K562 (cell line): Measurements from ENCODE around the gene RBM28. TPM values are rescaled to one million over a fixed set of nuclear protein-coding genes. Genes with fewer than 3 reads are reported as not detected.

Experiments used
- ATF1 ChIP-seq, 2 experiments: fragments of 450-650 bp in 1 of 2; IDR thresholded peaks; 2 replicates each; pipeline ENCODE4 v1.6.1; 2016; ENCODE audit warnings: missing compliant biosample characterization in 1 of 2, missing genetic modification characterization in 1 of 2
- DMBX1 ChIP-seq: fragments of 250-450 bp; sonication (Bioruptor Pico); IDR thresholded peaks from 2 replicates; pipeline ENCODE4 v1.8.0; 2022; ENCODE audit warnings: inconsistent platforms, mild to moderate bottlenecking, moderate library complexity, borderline replicate concordance
- HMBOX1 ChIP-seq: sonication (generic); IDR thresholded peaks from 2 replicates; pipeline ENCODE4 v1.6.1; 2016
- ZNF41 ChIP-seq: fragments of 250-450 bp; sonication (Bioruptor Pico); conservative IDR thresholded peaks from 2 replicates; pipeline ENCODE4 v1.4.0; 2020; ENCODE audit warnings: mild to moderate bottlenecking
- ZNF639 ChIP-seq, 2 experiments: fragments of 200-800 bp in 1 of 2; sonication (Bioruptor generic) in 1 of 2; sonication (generic) in 1 of 2; formaldehyde crosslinking in 1 of 2; IDR thresholded peaks in 1 of 2; conservative IDR thresholded peaks in 1 of 2; 2 replicates each; pipeline versions ENCODE4 v1.5.0 to v1.6.1; 2016 to 2020; ENCODE audit warnings: missing compliant biosample characterization in 1 of 2, missing genetic modification characterization in 1 of 2, missing genetic modification reagents in 1 of 2
- polyA plus RNA-seq, 8 experiments: library from polyadenylated mRNA; depleted of rRNA in 4 of 8; stranded (reverse) in 5 of 8; unstranded in 3 of 8; fragments of >200 nt; fragmentation: Nextera tagmentation in 2 of 8; fragmentation: Illumina TruSeq in 1 of 8; extraction: Ambion mirVana in 2 of 8; extraction: Trizol in 1 of 8; gene quantifications; 2 replicates each; pipeline versions ENCODE4 v1.2.1 to v1.2.3, GENCODE V29; 2011 to 2014; ENCODE audit warnings: inconsistent platforms in 1 of 8, missing spikeins in 1 of 8
- total RNA-seq, 7 experiments: library from RNA; depleted of rRNA in 6 of 7; stranded (reverse); fragments of >200 nt in 6 of 7; fragmentation: Illumina TruSeq in 2 of 7; extraction: Trizol in 2 of 7; gene quantifications; 2 replicates each; pipeline versions ENCODE4 v1.2.1 to v1.2.3, GENCODE V29; 2011 to 2021; ENCODE audit warnings: low replicate concordance in 1 of 7
- TF ChIP-seq, protein P1 (sequence below): fragments of 450-650 bp; IDR thresholded peaks from 2 replicates; pipeline ENCODE4 v1.6.1; 2016; ENCODE audit warnings: mild to moderate bottlenecking, moderate library complexity
- TF ChIP-seq, protein P2 (sequence below), 2 experiments: IDR thresholded peaks; 2 replicates each; pipeline ENCODE4 v1.6.1; 2011; ENCODE audit warnings: borderline replicate concordance in 1 of 2, control low read depth in 1 of 2, low read depth in 1 of 2, low read length in 1 of 2, mild to moderate bottlenecking in 1 of 2, mixed read lengths in 1 of 2, moderate library complexity in 1 of 2; ENCODE audit not compliant: insufficient read depth in 1 of 2, insufficient read length in 1 of 2, poor library complexity in 1 of 2, severe bottlenecking in 1 of 2; ENCODE audit errors: extremely low read depth in 1 of 2
- TF ChIP-seq, protein P3 (sequence below): IDR thresholded peaks from 2 replicates; pipeline ENCODE4 v1.6.1; 2011; ENCODE audit warnings: borderline replicate concordance, low read depth, mild to moderate bottlenecking, moderate library complexity, low read length; ENCODE audit not compliant: insufficient read depth, poor library complexity, severe bottlenecking

Gene RBM28
- total and polyA plus RNA-seq, 9 of the 15 experiments (the other 6 are each of a cell fraction or from before 2014, with no cell fraction given): 65.8 to 213 (median 138) TPM

DNA sequence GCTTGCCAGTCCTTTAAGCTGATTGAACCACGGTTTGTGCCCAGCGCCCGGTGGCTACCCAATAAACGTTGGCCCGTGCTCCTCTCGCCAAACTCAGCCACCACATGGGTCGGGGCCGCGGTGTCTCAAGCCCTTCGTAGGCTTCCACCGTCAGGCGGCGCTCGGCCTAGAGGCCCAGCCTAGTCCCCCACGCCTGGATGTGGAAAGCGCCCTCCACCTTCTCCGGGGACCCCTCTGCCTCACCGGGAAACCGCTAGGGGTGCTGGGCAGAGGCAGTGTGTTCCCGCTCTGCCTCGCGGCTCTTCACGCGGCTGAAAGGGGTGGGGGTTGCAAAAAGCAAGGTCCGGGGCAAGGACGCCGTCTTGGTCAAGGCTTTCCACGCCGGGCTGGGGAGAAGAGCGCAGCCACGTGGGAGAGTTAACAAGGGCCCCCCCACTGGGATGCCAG, 72.9 kb downstream of the RBM28 start (continued):
- TF ChIP-seq, protein P1, sequence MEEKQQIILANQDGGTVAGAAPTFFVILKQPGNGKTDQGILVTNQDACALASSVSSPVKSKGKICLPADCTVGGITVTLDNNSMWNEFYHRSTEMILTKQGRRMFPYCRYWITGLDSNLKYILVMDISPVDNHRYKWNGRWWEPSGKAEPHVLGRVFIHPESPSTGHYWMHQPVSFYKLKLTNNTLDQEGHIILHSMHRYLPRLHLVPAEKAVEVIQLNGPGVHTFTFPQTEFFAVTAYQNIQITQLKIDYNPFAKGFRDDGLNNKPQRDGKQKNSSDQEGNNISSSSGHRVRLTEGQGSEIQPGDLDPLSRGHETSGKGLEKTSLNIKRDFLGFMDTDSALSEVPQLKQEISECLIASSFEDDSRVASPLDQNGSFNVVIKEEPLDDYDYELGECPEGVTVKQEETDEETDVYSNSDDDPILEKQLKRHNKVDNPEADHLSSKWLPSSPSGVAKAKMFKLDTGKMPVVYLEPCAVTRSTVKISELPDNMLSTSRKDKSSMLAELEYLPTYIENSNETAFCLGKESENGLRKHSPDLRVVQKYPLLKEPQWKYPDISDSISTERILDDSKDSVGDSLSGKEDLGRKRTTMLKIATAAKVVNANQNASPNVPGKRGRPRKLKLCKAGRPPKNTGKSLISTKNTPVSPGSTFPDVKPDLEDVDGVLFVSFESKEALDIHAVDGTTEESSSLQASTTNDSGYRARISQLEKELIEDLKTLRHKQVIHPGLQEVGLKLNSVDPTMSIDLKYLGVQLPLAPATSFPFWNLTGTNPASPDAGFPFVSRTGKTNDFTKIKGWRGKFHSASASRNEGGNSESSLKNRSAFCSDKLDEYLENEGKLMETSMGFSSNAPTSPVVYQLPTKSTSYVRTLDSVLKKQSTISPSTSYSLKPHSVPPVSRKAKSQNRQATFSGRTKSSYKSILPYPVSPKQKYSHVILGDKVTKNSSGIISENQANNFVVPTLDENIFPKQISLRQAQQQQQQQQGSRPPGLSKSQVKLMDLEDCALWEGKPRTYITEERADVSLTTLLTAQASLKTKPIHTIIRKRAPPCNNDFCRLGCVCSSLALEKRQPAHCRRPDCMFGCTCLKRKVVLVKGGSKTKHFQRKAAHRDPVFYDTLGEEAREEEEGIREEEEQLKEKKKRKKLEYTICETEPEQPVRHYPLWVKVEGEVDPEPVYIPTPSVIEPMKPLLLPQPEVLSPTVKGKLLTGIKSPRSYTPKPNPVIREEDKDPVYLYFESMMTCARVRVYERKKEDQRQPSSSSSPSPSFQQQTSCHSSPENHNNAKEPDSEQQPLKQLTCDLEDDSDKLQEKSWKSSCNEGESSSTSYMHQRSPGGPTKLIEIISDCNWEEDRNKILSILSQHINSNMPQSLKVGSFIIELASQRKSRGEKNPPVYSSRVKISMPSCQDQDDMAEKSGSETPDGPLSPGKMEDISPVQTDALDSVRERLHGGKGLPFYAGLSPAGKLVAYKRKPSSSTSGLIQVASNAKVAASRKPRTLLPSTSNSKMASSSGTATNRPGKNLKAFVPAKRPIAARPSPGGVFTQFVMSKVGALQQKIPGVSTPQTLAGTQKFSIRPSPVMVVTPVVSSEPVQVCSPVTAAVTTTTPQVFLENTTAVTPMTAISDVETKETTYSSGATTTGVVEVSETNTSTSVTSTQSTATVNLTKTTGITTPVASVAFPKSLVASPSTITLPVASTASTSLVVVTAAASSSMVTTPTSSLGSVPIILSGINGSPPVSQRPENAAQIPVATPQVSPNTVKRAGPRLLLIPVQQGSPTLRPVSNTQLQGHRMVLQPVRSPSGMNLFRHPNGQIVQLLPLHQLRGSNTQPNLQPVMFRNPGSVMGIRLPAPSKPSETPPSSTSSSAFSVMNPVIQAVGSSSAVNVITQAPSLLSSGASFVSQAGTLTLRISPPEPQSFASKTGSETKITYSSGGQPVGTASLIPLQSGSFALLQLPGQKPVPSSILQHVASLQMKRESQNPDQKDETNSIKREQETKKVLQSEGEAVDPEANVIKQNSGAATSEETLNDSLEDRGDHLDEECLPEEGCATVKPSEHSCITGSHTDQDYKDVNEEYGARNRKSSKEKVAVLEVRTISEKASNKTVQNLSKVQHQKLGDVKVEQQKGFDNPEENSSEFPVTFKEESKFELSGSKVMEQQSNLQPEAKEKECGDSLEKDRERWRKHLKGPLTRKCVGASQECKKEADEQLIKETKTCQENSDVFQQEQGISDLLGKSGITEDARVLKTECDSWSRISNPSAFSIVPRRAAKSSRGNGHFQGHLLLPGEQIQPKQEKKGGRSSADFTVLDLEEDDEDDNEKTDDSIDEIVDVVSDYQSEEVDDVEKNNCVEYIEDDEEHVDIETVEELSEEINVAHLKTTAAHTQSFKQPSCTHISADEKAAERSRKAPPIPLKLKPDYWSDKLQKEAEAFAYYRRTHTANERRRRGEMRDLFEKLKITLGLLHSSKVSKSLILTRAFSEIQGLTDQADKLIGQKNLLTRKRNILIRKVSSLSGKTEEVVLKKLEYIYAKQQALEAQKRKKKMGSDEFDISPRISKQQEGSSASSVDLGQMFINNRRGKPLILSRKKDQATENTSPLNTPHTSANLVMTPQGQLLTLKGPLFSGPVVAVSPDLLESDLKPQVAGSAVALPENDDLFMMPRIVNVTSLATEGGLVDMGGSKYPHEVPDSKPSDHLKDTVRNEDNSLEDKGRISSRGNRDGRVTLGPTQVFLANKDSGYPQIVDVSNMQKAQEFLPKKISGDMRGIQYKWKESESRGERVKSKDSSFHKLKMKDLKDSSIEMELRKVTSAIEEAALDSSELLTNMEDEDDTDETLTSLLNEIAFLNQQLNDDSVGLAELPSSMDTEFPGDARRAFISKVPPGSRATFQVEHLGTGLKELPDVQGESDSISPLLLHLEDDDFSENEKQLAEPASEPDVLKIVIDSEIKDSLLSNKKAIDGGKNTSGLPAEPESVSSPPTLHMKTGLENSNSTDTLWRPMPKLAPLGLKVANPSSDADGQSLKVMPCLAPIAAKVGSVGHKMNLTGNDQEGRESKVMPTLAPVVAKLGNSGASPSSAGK: peak; percentile 57
- TF ChIP-seq DMBX1 (CRISPR knock-in tag) (no peak), ATF1 (CRISPR knock-in tag; IDR thresholded peaks at IDR 0.05) (no peak), ATF1 (tag; IDR thresholded peaks at IDR 0.05) (no peak), ZNF639 (CRISPR knock-in tag; conservative IDR thresholded peaks at IDR 0.05 in 1 of 2, IDR thresholded peaks at IDR 0.05 in 1 of 2) (0 out of 4 replicates have a peak, but pooled peaks of 1 of the 2 experiments have one; percentile 56), ZNF41 (CRISPR knock-in tag) (no peak), HMBOX1 (no peak)
- TF ChIP-seq, protein P2, sequence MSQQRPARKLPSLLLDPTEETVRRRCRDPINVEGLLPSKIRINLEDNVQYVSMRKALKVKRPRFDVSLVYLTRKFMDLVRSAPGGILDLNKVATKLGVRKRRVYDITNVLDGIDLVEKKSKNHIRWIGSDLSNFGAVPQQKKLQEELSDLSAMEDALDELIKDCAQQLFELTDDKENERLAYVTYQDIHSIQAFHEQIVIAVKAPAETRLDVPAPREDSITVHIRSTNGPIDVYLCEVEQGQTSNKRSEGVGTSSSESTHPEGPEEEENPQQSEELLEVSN (IDR thresholded peaks at IDR 0.05; ENCODE audit: borderline replicate concordance in 1 of 2, extremely low read depth in 1 of 2, insufficient read depth in 1 of 2, insufficient read length in 1 of 2, low read depth in 1 of 2, low read length in 1 of 2, poor library complexity in 1 of 2, severe bottlenecking in 1 of 2): peak in 1 of 2 experiments; percentile 64
- TF ChIP-seq, protein P3, sequence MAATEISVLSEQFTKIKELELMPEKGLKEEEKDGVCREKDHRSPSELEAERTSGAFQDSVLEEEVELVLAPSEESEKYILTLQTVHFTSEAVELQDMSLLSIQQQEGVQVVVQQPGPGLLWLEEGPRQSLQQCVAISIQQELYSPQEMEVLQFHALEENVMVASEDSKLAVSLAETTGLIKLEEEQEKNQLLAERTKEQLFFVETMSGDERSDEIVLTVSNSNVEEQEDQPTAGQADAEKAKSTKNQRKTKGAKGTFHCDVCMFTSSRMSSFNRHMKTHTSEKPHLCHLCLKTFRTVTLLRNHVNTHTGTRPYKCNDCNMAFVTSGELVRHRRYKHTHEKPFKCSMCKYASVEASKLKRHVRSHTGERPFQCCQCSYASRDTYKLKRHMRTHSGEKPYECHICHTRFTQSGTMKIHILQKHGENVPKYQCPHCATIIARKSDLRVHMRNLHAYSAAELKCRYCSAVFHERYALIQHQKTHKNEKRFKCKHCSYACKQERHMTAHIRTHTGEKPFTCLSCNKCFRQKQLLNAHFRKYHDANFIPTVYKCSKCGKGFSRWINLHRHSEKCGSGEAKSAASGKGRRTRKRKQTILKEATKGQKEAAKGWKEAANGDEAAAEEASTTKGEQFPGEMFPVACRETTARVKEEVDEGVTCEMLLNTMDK: peak; percentile 9
